HG03520 (cell line): ENCODE data around the gene CRACDL.

Experiments used
- ATAC-seq: cut with Tn5 transposase; IDR thresholded peaks from one replicate; pipeline ENCODE4 v1.9.1; 2021; ENCODE audit warnings: mild to moderate bottlenecking, moderate library complexity; ENCODE audit not compliant: unreplicated experiment

Gene CRACDL

DNA sequence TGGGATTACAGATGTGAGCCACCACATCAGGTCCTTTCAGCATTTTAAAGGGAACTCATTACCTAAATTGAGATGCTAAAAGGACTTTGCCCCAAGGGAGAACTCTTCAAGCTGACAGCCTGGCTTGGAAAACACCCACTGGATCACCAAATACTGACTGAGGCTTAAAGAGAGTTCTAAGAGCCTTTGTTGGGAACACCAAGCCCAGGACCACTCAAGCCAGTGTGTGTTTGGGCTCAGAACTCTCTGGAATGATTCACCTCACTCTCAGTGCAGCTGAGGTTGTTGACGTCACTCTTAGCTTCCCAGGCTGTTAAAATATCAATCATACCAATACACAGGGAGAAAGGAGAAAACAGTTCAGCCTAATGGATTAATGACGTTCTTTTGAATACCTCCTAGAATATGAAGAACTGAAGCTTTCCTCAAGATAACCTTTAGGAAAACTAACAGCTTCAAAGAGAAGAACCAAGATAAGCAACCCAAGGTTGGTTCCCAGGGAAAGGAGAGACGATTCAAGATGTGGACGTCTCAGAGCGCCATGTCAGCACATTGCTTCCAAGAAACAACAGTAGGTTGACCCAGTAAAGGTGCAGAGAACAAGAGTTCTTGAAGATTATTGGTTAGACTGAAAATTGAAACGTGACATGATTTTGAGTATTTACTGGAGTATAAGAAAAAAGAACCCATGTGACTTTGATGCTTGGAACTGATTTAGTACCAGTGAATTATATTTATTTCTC is 157.1 kb downstream of the CRACDL start:
- ATAC-seq: no peak

DNA sequence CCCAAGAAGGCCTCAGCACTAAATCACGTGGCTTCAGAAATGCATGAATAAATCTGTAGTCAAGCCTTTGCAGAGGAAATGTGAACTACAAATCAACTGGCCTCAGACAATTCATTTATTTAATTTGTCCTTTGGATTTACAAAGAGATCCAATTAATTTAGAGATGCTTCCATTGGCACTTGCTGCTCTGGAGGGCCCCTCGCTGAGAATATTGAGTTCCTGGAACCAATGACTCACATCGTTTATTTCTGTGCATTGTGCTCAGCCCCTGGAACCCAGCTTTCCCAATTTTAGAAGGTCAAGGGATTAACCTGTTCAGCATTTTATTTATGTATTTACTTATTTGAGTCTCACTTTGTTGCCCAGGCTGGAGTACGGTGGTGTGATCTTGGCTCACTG is 157.9 kb downstream of the CRACDL start:
- no peak for ATAC-seq

DNA sequence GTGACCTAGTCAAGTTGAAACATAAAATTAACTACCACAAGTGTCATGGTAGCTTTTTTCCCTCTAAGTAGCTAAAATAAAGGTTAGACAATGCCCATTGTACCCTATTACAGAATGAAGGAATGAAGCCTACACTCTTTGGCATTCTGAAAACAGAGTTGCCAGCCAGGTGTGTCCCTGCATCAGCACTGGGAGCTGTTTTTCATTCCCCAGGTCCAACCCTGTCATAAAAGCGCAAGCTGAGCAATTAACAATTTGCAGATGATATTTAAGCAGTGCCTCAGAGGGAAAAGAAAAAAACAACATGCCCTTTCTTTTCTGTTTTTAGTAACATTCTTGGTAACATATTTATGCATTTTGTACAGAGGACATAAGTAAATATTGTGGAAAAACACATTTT is 158.3 kb downstream of the CRACDL start:
- ATAC-seq: no peak

DNA sequence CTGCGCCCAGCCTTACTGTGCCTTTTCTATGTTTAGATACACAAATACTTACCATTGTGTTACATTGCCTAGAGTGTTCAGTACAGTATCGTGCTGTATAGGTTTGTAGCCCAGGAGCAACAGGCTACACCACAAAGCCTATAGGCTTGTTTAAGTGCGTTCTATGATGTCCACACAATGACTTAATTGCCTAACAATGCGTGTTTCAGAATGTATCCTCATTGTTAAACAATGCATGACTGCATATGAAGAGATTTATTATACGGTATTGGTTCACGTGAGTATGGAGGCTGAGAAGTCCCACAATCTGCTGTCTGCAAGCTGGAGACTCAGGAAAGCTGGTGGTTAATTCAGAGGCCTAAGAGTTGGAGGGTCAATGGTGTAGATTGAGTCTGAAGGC is 158.9 kb downstream of the CRACDL start:
- ATAC-seq: no peak

GRCh38 chr2:98776136-98776535 is 159.9 kb downstream of the CRACDL start:
- ATAC-seq: no peak

DNA sequence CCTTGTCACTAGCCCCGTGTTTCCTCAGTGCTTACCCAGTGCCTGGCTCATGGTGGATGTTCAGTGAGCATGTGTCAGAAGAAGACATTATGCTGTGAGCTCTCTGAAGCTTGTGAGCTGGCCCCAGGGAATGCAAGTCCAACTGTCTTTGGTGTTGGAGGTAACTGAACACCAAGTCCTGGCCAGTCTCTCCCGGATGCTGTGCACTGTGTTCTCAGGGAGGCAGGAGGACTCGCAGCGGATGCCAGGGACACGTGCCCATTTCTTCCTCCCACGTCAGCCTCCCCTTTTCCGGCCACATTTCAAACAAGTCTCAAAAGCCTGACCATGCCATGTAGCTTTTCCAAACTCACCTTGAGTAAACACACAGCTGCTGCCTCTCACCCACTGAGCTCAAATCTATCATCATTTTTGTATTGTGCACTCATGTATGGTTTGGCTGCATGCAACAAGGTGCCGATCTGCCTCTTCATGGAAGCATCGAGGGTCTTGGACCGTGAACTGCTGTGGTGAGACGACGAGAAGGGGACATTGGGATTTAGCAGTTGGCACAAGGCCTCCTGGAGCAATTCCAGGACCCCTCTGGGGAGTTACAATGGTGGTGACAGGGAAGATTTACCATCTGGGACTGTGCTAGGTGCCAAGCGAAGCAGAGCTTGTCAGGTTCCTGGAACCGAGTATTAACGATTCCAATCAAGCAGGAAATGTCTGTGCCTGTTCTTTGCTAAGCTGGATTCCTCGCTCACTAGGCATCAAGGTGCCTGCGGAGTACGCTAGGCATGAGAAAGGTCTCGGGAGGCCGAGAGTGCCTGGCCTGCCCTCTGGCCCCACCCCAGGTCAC is 160.7 kb downstream of the CRACDL start:
- no peak for ATAC-seq

- no peak for ATAC-seq
Measured at GRCh38 chr2:98773907-98774306, 162.1 kb downstream of the CRACDL start.

GRCh38 chr2:98773169-98773568 is 162.9 kb downstream of the CRACDL start:
- ATAC-seq: no peak

GRCh38 chr2:98772536-98772935 is 163.5 kb downstream of the CRACDL start:
- ATAC-seq: no peak

DNA sequence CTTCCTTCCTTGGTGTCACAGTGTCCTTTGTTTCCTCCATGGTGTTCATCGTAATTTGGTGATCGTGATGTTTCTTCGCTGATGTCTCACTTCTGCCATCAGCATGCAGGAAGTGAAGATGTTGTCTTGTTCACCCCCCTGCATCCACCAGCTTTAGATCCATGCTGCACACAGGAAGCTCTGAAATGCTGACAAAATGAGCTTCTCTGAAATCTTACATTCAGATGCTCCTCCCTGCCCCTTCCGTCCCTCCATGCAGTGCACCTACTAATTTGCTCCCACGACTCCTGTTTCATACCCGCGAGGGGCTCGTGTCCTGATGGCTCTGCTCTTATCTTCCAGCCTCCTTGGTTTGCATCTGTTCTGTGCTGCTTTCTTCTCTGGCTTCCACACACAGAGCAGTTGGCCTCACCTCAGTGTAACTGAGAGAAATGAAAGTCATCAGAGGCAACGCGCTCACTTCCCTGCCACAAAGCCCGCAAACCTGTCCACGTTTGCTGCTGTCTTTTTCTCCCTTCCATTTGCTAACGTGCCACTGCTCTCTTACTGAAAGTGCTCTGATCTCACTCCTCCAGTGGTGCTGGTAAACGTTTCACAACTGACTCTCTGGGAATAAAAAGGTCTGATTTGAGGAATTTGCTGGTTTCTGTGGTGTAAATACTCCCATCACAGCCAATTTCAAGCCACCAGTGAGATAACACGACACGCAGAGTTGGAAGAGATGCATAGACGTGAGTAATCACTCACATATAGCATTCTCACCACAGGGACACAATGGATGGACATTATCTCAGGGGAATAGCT is 164.1 kb downstream of the CRACDL start:
- ATAC-seq: no peak

DNA sequence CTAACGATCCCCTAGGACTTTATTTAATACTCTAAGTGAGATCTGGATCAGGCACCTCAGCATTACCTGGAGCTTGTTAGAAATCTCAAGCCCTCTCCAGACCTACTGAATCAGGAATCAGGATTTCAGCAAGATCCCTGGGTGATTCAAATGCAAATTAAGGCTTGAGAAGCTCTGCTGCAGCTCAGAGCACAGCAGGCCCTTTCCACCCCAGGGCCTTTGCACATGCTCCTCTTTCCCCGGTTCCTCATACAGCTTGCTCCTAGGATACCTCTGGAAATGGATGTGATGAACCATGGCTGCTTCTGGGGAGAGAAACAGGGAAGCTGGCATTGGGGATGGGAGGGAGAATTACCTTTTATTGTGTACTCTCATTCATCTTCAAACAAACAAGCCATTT is 164.8 kb downstream of the CRACDL start:
- ATAC-seq: no peak

DNA sequence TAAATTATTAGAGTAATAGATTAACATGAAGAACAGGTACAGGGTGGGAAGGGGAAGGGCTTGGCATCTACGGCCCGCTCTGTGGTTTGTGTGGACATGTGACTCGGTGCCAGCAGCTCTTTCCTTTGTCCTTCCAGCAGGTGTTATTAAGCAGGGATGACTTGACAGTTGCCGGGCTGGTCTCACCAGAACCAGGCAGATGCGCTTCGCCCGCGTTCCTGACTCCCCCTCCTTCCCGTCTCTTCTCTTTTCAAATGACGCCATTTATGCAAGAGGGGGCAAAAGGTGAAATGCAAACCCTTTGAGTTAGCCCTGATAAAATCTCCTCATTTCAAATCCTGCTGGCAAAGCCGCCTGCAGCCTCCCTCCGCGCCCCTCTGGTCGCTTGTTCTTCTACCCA is 166.2 kb downstream of the CRACDL start:
- no peak for ATAC-seq

GRCh38 chr2:98769114-98769476 is 166.9 kb downstream of the CRACDL start:
- ATAC-seq: no peak

GRCh38 chr2:98768384-98769113 is 167.5 kb downstream of the CRACDL start:
- no peak for ATAC-seq

DNA sequence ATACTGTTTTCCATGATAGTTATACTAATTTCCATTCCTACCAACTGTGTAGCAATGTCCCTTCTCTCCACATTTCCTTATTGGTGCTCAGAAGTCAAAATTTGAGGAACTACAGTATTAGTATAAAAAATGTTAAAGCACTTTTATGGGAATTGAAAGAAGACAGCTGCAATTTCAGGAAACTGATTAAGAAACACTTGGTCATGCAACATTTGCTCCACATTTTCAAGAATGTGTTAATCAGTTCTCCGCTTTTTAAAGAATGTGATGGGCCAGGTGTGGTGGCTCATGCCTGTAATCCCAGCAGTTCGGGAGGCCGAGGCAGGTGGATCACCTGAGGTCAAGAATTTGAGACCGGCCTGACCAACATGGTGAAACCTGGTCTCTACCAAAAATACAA is 171.5 kb downstream of the CRACDL start:
- no peak for ATAC-seq

- no peak for ATAC-seq
Measured at GRCh38 chr2:98763209-98763951, 172.6 kb downstream of the CRACDL start.

- ATAC-seq: no peak
Measured at GRCh38 chr2:98761909-98762308, 174.1 kb downstream of the CRACDL start.

GRCh38 chr2:98761267-98761781 is 174.7 kb downstream of the CRACDL start:
- no peak for ATAC-seq

DNA sequence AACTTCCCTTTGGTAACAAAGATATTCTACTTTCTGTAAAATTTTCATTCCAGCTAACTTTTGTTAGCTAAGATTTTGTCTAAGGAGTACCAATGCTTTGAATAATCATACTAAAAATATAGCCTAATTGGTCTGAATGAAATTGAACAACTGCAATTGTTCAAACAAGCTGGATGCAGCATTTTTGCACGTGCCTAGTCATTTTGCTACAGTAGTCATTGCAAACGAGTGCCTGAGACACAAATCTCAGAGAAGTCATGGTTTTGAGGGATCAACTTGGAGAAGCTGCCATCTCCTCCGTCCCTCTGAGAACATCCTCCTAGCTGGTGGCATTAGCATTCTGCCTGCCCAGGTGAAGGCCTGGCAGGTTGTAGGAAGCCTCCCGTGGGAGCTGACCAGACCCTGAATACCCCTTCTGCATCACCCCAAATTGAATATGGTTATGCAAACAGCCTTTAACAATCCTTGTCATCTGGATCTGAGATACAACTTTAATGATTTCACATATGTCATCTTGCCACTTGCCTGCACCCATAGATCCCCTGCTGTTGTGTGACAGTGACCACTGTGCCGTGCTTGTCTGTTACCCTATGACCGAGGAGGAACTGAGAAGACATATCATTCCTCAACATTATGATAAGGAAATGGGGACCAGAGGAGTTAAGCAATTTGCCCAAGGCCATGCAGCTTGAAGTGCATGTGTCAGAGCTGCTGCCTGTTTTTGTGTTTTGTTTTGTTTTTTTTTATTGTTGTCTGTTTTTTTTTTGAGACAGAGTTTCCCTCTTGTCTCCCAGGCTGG is 176.0 kb downstream of the CRACDL start:
- ATAC-seq: no peak
